RPMI8226 (cell line): ENCODE data around the gene NUP50.

Experiments used
- DNase-seq: peaks from one replicate; pipeline ENCODE4 v3.0.0-alpha.2; 2015

Gene NUP50

GRCh38 chr22:45211435-45211834 lies 47.7 kb downstream of the NUP50 start:
- no peak for DNase-seq

GRCh38 chr22:45211848-45212247 lies 48.1 kb downstream of the NUP50 start:
- no peak for DNase-seq

GRCh38 chr22:45212306-45212709 lies 48.6 kb downstream of the NUP50 start:
- DNase-seq: no peak

- DNase-seq: no peak
Observed at GRCh38 chr22:45212992-45213751, 49.4 kb downstream of the NUP50 start.

- DNase-seq: no peak
Observed at GRCh38 chr22:45216133-45217003, 52.6 kb downstream of the NUP50 start.

- DNase-seq: no peak
Observed at GRCh38 chr22:45217345-45217744, 53.6 kb downstream of the NUP50 start.

GRCh38 chr22:45217806-45218205 lies 54.1 kb downstream of the NUP50 start:
- no peak for DNase-seq

GRCh38 chr22:45218976-45219375 lies 55.3 kb downstream of the NUP50 start:
- DNase-seq: no peak

GRCh38 chr22:45221201-45221600 lies 57.5 kb downstream of the NUP50 start:
- DNase-seq: no peak

GRCh38 chr22:45223304-45224117 lies 59.8 kb downstream of the NUP50 start:
- no peak for DNase-seq

- DNase-seq: no peak
Observed at GRCh38 chr22:45224331-45224730, 60.6 kb downstream of the NUP50 start.

- DNase-seq: no peak
Observed at GRCh38 chr22:45224988-45225731, 61.4 kb downstream of the NUP50 start.

GRCh38 chr22:45225732-45226502 lies 62.2 kb downstream of the NUP50 start:
- DNase-seq: no peak

- DNase-seq: peak; percentile 15
Observed at GRCh38 chr22:45226503-45227186, 62.9 kb downstream of the NUP50 start.

- DNase-seq: no peak
Observed at GRCh38 chr22:45227645-45228400, 64.1 kb downstream of the NUP50 start.

- no peak for DNase-seq
Observed at GRCh38 chr22:45228401-45228754, 64.7 kb downstream of the NUP50 start.

GRCh38 chr22:45229181-45229580 lies 65.5 kb downstream of the NUP50 start:
- DNase-seq: no peak

GRCh38 chr22:45230026-45230721 lies 66.4 kb downstream of the NUP50 start:
- no peak for DNase-seq

GRCh38 chr22:45231293-45231692 lies 67.6 kb downstream of the NUP50 start:
- no peak for DNase-seq

- DNase-seq: no peak
Observed at GRCh38 chr22:45233386-45233785, 69.7 kb downstream of the NUP50 start.
